Ascending aorta (tissue), 2 donors: Measurements from ENCODE around the gene TLE3. TPM values are rescaled to one million over a fixed set of nuclear protein-coding genes. Genes with fewer than 3 reads are reported as not detected.

Experiments used
- DNase-seq, 2 donors: peaks; one replicate each; pipeline ENCODE4 v3.0.0-alpha.2; 2019; ENCODE audit warnings: low spot score in 2 of 2
- H3K27ac ChIP-seq, 2 donors: fragments of 200-600 bp; sonication (generic); one replicate each; pipeline ENCODE4 v1.5.1; 2016 to 2017; ENCODE audit warnings: mild to moderate bottlenecking in 1 of 2
- H3K27me3 ChIP-seq: fragments of 200-600 bp; sonication (generic); one replicate; pipeline ENCODE4 v1.5.1; 2017
- H3K36me3 ChIP-seq, 2 donors: fragments of 200-600 bp; sonication (generic); one replicate each; pipeline ENCODE4 v1.5.1; 2016
- H3K4me1 ChIP-seq, 2 donors: fragments of 200-600 bp; sonication (generic); one replicate each; pipeline ENCODE4 v1.5.1; 2016 to 2017; ENCODE audit warnings: mild to moderate bottlenecking in 1 of 2
- H3K4me3 ChIP-seq, 2 donors: fragments of 200-600 bp; sonication (generic); one replicate each; pipeline ENCODE4 v1.5.1; 2016 to 2017; ENCODE audit warnings: mild to moderate bottlenecking in 1 of 2
- H3K9me3 ChIP-seq, 2 donors: fragments of 200-600 bp; sonication (generic); one replicate each; pipeline ENCODE4 v1.5.1; 2016
- CTCF ChIP-seq, 3 experiments: fragments of 200-600 bp in 2 of 3; fragments of 450-650 bp in 1 of 3; sonication (generic) in 2 of 3; IDR thresholded peaks; one replicate each; pipeline ENCODE4 v1.5.1; 2016 to 2019; ENCODE audit warnings: antibody characterized with exemption in 3 of 3, mild to moderate bottlenecking in 1 of 3, moderate library complexity in 1 of 3
- intact Hi-C: fragments of 100-400 bp; cut with DNase I; formaldehyde crosslinking; loops from one replicate; pipeline ENCODE4 v1.15.1; 2023
- total RNA-seq: library from RNA; depleted of rRNA; stranded (reverse); fragments of >200 nt; gene quantifications from one replicate; pipeline ENCODE4 v1.1.0, GENCODE V29; 2016

TLE3 gene
- total RNA-seq, 1 donor from 2014 or later: 76.4 TPM

- intact Hi-C loops: loop anchor here (2.0 kb wide), 1 partner anchor 41 kb away; no protein-coding TSS in a partner anchor
- TF ChIP-seq CTCF (IDR thresholded peaks at IDR 0.05): no peak
- DNase-seq: no peak
- Histone ChIP-seq H3K9me3 (no peaks in the 10 kb centered on the region), H3K27me3 (no peaks in the 10 kb centered on the region), H3K4me1 (no peaks in the 10 kb centered on the region), H3K4me3 (no peak overlapping the region), H3K27ac (no peak overlapping the region), H3K36me3 (peaks cover 54 to 73% of the 10 kb centered on the region in 2 donors)
Measured at GRCh38 chr15:70063261-70063925, 34.3 kb downstream of the TLE3 start.

- intact Hi-C loops: loop anchor here (2.0 kb wide), 1 partner anchor 40 kb away; no protein-coding TSS in a partner anchor
- no peak overlapping the region for H3K27ac ChIP-seq
- peak in 1 of 2 donors; percentile 77 for DNase-seq
- H3K4me3 ChIP-seq: peak overlapping the region in 1 of 2 donors; percentile 4
- H3K9me3 ChIP-seq: no peaks in the 10 kb centered on the region
- no peaks in the 10 kb centered on the region for H3K4me1 ChIP-seq
- H3K27me3 ChIP-seq: no peaks in the 10 kb centered on the region
- peaks cover 63 to 78% of the 10 kb centered on the region in 2 donors for H3K36me3 ChIP-seq
- TF ChIP-seq CTCF (IDR thresholded peaks at IDR 0.05): no peak
Measured at GRCh38 chr15:70062321-70062956, 35.3 kb downstream of the TLE3 start.

- intact Hi-C loops: loop anchor here (2.0 kb wide), 1 partner anchor 39 kb away; no protein-coding TSS in a partner anchor
- no peak overlapping the region for H3K27ac ChIP-seq
- DNase-seq: no peak
Measured at GRCh38 chr15:70061696-70062270, 35.9 kb downstream of the TLE3 start.

GRCh38 chr15:70060993-70061305 lies 36.8 kb downstream of the TLE3 start:
- intact Hi-C loops: no loop called here
- Histone ChIP-seq H3K27ac (no peak overlapping the region), H3K36me3 (peaks cover 70 to 89% of the 10 kb centered on the region in 2 donors), H3K4me3 (no peak overlapping the region), H3K27me3 (no peaks in the 10 kb centered on the region), H3K4me1 (no peaks in the 10 kb centered on the region), H3K9me3 (no peaks in the 10 kb centered on the region)
- no peak for TF ChIP-seq CTCF (IDR thresholded peaks at IDR 0.05)
- no peak for DNase-seq

More at GRCh38 chr15:70061696-70062270, 35.9 kb downstream of the TLE3 start:
- no peak for TF ChIP-seq CTCF (IDR thresholded peaks at IDR 0.05)
- H3K27me3 ChIP-seq: no peaks in the 10 kb centered on the region
- peak overlapping the region in 1 of 2 donors; percentile 4 for H3K4me3 ChIP-seq
- peaks cover 69 to 83% of the 10 kb centered on the region in 2 donors for H3K36me3 ChIP-seq
- no peaks in the 10 kb centered on the region for H3K4me1 ChIP-seq
- no peaks in the 10 kb centered on the region for H3K9me3 ChIP-seq

- intact Hi-C loops: no loop called here
- H3K36me3 ChIP-seq: peaks cover 70 to 90% of the 10 kb centered on the region in 2 donors
- H3K4me3 ChIP-seq: no peak overlapping the region
- no peaks in the 10 kb centered on the region for H3K27me3 ChIP-seq
- DNase-seq: no peak
- no peak overlapping the region for H3K27ac ChIP-seq
- H3K9me3 ChIP-seq: no peaks in the 10 kb centered on the region
- no peaks in the 10 kb centered on the region for H3K4me1 ChIP-seq
- TF ChIP-seq CTCF (IDR thresholded peaks at IDR 0.05): no peak
Measured at GRCh38 chr15:70060214-70060992, 37.3 kb downstream of the TLE3 start.
